OCI-M2 (cell line): ENCODE results near the gene CASKIN2.
"Not testable (repeated sequence)": the region's sequence is repeated elsewhere in the genome, so short reads cannot be mapped to it uniquely, and the experiment has no call there.

ENCODE experiments used
- DNase-seq: peaks from one replicate; lab custom pipeline; 2025; ENCODE audit not compliant: unreplicated experiment; lab: John Stamatoyannopoulos, UW

The CASKIN2 gene

DNA sequence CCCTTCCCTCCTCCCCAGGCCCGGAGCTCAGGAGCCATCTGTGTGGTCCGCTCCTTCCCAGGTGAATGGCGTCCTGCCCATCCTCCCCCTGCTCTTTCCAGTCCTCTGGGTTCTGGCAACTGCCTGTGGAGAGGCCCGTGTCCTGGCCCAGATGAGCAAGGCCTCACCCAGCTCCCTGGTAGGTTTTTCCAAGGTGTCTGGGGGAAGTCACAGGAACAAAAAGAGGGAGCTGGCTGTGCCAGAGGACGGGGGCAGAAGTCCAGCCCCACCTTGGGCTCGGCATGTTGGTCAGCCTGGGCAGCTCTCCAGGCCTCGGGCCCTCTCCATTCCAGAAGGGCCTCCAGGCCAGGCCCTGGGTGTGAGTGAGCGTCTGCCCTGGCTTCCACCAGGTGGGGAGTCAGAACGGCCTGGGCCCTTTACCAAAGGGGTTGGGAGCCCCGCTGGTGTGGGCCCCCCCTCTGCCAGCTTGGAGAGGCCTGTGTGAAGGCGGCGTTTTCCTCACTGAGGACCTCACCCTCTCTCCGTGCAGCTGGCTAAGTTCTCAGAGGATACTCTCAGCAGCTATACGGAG is 25.1 kb downstream of the CASKIN2 start:
- DNase-seq: no peak

DNA sequence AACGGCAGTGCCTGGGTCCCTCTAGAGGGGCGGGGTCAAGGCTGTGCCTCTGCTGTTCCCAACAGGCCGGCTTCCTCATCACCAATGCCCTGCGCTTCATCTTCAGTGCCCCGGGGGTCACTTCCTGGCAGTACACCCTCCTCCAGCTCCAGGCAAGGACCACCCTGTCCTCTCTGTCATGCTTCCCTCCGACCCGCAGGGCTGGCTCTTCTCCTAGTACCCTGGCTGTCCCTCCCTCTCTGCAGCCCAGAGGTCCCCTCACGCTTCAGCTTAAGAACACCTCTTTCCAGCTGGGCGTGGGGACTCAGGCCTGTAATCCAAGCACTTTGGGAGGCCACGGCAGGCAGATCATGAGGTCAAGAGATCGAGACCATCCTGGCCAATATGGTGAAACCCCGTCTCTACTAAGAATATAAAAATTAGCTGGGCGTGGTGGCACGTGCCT is 25.8 kb downstream of the CASKIN2 start:
- DNase-seq: no peak

DNA sequence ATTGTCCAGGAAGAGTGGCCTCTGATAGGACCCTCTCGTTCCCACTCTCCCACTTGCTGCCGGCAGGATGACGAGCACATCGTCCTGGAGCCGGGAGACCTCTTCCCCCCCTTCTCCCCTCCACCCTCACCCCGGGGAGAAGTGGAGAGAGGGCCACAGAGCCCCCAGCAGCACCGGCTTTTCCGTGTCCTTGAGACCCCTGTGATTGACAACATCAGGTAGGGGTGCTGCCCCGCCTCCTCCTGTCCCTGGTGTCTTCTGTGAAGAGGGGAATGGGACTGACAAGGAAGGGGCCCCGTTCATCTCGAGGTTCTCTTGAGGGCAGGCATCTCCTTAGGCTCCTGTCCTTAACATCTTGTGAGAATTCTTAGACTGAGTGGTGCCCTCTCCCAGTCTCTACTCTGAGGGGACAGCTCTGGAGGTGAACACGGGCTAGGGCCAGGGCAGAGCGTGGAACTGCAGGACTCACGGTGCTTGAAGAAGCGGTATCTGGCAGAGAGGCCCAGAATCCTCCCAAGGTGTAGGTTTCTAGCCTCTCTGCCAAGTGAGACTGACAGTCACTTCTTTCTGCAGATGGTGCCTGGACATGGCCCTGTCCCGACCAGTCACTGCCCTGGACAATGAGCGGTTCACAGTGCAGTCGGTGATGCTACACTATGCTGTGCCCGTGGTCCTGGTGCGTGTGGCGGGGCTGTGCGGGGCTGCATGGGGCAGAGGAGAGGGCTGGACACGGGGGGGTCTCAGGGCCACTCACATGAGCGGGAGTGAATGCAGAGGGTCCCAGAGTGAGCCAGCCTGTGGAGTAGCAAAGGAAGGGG is 26.4 kb downstream of the CASKIN2 start:
- DNase-seq: no peak

DNA sequence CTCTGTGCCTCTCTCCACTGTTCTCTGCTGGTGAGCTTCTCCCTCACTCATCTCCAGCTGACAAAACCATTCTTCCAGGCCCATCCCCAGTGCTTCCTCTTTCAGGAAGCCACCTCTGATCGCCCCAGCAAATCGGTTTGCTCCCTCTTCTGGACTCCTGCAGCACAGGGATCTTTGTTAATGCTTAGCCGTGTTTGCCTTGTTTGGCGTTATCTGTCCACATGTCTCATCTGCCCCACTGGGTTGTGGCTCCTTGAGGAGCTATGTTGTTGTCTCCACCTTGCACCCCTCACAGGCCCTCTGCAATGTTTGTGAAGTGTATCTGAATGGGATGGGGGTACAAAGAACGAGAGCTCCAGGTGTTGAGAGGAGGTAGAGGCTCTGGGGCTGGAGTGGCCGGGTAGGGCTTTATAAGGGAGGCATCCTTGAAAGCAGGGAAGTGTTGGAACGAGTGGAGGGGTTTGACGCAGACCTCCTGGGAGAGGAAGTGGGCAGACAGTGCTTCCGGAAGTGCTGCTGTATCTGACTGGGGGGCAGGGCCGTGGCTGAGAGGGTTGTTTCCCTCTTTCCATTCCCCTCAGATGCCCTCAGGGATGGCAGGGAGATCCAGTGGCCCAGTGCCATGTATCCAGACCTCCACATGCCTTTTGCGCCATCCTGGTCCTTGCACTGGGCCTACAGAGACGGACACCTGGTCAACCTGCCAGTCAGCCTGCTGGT is 27.8 kb downstream of the CASKIN2 start:
- no peak for DNase-seq

DNA sequence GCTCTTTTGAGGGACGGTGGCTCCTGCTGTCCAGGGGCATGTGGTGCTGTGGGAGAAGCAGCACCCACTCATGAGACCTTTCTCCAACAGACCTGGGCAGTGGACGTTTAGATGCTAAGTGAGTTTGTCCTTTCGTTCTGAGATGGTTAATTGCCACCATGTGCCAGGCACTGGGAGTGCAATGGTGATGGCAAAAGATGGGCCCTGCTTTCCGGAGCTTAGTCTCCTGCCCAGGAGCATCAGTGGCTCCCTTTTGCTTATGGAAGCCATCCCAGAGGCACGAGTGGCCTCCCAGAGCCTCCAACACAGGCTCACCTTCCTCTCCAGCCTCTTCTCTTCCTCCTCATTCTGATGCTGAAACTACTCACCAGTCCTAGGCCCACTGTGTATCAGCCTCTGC is 28.4 kb downstream of the CASKIN2 start:
- DNase-seq: no peak

DNA sequence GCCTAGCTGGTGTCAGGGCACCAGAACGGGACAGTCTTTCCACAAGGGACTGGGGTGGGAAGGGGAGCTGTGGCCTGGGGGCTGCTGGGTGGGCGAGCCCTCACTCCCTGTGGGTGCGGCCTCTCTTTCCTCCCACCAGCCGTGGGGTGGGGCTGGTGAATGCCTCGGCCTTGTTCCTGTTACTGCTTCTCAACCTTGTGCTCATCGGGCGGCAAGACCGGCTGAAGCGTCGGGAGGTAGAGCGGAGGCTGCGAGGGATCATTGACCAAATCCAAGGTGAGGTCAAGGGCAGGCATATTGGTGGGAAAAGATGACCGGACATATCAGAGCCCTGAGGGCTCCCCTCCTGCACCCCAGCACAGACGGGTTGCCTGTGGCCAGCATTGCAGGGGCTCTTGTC is 29.2 kb downstream of the CASKIN2 start:
- DNase-seq: no peak

DNA sequence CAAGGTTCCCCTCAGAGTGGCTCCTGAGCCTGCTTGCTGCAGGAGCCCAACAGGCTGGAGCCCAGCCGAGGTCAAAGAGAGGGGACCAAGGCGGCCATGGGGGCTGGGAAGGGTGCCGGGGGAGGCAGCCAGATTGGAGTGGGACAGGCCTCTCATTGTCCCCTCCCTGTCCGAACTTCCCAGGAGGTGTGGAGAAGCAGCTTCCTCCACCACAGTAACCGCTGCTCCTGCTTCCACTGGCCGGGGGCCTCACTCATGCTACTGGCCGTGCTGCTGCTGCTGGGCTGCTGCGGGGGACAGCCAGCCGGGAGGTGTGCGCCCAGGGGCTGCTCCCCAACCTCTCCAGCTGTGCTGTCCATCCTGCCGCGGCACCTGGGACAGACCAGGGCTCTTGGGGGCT is 29.6 kb downstream of the CASKIN2 start:
- no peak for DNase-seq

DNA sequence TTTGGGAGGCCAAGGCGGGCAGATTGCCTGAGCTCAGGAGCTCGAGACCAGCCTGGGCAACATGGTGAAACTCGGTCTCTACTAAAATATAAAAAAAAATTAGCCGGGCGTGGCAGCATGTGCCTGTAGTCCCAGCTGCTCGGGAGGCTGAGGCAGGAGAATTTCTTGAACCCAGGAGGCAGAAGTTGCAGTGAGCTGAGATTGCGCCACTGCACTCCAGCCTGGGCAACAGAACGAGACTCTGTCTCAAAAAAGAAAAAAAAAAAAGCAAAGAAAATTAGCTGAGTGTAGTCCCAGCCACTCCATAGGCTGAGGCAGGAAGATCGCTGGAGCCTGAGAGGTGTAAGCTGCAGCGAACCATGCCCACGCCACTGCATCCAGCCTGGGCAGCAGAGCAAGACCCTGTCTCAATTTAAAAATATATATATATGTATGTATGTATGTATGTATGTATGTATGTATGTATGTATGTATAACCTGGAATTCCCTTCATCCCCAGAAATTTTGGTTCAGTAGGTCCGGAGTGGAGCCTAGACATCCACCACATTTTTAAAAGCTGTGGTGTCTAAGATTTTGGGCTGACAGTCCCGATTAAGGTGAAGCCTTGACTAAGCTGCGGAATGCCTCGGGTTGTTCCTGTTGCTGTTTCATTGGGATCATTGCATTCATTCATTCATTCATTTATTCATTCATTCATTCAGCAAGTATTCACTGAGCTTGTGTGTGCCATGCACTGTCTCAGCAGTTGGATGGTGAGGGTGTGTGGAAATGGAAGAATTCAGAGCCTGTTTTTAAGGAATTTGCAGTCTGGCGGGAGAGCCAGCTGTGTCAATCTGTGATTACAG is 33.0 kb downstream of the CASKIN2 start:
- no peak for DNase-seq

DNA sequence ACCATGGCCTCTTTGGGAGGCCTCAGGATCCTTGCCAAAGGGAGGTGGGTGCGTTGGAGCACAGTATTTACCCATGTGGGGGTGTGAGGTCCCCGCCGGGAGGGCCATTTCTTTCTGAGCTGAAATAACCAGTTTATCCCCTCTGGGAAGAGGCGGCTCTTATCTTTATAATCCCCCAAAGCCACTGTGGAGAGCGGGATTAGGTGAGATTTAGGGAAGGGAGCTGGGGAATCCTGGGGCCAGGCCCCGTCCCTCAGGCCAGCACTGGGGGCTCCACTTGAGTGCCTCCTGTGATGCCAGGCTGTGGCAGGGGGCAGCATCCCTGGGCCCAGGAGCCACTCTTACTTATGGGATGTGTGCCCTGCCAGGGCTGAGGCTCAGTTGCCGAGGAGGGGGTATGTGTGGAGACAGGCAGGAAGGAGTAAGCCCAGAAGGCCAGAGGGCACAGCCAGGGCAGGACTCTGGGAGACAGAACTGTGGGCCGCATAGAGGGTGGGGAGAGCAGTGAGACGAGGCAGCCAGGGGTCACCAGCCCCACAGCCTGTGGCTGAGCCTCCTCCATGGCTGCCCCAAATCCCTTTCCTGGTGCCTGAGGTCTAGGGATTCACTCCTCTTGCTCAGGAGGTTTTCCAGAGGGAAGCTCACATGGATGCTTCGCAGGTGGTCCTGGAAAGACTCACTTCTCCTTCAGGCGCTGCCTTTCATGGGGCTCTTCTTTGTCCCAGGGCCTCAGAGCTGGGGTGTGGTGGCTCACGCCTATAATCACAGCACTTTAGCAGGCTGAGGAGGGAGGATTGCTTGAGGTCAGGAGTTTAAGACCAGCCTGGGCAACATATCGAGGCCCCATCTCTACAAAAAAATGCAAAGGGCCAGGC is 33.9 kb downstream of the CASKIN2 start:
- no peak for DNase-seq

DNA sequence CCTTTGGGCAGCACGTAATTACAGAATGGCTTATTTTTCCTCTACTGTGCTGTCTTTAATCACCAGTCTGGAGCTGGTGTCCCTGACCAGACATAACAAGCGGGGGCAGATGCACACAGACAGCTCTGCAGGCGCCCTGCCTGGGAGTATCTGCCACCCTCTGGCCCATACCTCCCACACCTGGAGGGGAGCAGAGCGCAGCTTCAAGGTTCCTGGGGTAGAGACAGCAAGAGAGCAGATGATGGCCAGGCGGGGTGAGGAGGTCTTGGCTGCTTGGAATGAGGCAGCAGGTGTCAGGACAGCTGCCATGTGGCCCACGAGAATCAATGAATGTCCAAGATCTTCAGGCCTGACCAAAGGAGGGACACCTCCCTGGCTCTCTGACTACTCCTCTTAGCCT is 35.1 kb downstream of the CASKIN2 start:
- no peak for DNase-seq

DNA sequence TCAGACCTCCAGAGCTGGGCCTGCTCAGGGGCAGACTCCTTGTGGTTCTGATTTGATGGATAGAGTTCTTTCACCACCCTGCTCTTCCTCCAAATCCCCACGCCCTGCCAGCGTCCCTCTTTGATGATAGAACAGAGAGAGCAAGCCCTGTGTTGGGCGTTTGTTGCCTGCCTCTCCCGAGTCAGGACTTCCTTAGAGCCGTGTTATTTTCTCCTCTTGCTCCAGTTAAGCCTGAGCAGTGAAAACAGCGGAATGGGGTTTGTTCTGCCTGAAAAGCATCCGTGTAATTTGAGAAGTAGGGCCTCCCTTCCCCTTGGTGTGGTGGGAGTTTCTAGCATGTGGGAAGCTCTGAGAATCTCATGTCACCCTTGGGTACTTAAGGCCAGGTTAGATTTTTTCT is 36.8 kb downstream of the CASKIN2 start:
- DNase-seq: no peak

DNA sequence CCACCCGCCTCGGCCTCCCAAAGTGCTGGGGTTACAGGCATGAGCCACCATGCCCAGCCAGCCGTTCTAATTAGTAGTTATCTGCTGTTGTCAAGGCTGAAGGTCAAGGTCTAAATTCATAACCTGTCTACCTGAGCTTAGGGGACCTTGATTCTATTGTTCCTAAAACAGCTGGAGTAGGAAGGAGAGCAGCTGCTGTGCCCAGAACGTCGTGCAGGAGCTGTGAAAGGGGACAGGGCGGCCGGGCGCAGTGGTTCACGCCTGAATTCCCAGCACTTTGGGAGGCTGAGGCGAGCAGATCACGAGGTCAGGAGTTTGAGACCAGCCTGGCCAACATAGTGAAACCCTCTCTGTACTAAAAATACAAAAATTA is 37.9 kb downstream of the CASKIN2 start:
- not testable (repeated sequence) for DNase-seq

DNA sequence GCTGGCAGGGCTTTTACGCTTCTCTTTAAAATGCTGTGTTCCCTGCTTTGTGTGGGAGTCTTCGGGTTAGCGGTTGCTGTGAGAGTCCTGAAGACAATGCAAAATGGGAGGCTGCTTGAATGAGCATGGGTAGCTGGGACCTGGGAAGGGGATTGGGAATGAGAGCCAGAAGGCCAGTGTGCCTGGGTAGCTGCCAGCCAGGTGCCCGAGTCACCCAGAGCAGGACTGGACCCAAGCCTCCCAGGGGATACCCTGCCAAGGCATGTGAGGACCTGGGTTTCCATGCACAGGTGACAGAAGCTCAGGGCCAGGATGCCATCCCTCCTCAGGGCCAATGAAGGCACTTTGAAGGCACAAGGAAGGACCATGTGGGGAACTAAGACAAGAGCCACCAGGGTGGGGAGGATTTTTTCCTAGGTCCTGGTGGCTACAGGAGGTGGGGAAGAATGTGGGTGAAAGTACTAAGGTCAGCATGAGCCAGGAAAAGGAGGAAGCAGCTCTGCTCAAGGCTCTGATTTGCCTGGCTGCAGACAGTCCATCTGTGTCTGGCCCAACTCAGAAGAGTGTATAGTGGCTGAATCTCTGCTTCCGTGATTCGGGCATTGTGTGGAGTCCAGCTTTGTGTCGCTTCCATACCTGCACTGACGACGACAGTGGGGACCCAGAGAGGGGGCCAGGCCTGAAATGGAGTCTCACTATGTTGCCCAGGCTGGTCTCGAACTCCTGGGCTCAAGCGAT is 38.4 kb downstream of the CASKIN2 start:
- no peak for DNase-seq

DNA sequence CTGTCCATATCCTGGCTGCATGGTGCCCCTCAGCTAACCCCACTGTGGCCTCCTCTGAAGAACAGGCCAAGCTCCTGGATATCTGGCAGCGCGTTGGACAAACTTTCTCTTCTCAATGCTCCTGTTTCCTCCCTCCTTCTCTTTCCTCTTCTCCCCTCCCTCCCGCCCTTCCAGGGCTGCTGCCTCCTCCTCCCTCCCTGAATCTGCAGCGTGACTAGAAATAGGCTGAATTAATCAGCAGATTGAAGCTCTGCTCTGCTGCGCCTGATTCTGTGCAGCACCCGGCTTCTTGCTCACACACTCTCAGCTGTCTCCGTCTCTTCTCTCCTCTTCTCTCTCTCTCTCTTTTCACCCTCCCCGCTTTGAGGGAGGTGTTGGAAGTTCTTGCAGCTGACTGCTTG is 39.1 kb downstream of the CASKIN2 start:
- no peak for DNase-seq

DNA sequence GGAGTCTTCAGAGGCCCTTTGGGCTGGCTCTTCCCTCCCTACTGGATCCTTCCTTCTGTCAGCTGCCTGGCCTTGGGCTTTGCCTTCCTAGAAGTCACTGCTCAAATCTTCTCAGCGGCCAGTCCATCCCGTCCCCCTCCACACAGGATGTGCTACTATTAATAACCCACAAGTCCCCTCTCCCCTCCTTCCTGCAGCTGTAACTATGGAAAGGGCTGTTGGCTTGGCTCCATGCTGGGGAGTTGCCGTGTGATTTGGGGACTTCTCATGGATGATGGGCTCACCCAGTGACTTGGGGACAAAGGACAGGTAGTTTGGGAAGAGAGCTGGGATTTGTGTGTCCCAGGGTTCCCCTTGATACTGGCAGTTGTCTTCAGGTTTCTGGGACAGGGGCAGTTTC is 39.5 kb downstream of the CASKIN2 start:
- no peak for DNase-seq

DNA sequence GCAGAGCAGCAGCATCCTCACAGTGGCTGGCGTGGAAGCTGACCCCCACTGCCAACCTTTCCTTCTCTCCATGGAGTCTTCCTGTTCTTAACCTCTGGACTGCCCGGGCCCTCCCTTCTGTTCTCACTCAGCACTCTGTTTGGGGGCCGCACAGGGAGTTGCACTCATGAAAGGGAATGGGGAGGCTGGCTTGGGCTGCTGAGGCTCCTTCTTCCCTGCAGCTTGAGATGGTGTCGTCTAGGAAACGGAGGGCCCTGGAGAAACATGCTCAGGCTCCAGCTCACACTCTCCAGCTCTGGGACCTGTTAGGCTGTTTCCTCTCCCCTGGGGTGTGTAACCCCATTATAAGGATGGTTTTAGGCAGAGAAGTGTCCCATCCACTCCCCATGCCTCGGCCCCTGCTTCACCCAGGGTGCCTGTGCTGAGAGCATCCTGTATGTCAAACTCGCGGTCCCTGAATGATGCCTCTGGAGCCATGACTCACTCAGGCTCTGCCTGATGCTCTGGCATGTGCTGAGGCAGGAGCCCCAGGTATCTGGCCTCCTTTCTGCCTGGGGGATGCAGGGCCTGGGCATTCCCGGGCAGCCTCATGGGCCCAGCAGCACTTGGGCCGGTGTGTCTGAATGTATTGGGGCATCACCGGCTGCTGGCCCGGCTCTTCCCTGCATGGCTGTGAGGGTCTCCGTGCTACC is 40.0 kb downstream of the CASKIN2 start:
- DNase-seq: no peak

DNA sequence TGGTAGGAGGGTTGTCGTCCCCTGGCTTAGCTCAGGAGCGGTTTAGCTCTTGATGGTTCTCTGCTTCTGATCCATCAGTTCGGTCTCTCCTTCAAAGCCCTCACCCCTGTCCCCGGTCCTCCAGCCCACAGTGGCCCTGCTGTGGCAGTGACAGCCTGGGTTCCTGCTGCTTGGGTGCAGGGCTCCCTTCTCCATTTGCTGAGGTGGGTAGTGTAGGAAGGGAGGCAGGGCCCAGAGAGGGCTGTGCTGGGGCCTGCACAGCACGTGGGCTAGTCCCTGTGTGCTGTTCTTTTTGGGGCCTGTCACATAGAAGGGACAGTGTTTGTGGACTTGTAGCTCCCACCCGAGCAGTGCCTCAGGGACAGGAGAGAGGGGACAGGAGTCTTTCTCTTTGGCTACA is 40.6 kb downstream of the CASKIN2 start:
- DNase-seq: no peak

DNA sequence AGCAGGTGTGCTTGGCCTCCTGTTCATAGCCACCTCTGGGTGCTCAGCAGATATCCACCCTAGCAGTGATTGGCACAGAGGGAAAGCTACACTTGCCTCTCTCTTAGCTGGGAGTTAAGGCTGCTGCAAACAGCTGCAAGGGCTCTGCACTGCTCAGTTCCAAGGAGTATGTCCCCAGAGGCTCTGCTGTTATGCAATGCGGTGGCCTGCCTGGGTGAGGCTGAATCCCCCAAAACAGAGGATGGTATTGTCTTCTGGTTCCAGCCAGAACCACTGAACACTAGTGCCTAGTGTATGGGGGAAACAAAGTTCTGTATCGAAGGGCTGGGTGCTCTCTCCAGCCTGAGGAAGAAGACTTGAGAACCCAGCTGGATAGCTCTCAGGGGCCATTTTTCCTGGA is 42.1 kb downstream of the CASKIN2 start:
- DNase-seq: no peak

DNA sequence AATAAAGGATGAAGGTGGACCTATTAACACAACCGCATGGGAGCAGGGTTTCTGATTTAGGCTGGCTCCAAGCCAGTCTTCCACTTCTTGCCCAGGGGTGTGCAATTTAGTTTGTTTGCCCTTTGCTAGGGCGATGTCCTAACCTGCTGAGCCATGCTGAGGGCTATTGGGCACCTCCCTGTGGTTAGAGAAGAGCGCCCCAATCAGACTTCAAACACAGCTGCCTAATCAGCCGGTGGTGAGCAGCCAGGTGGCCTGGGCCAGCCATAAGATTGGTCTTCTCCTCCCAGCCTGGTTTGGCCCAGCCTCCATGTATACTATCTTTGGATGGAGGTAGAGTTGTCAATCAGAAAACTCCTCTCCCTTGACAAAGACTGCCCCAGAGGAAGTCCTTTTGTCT is 43.2 kb downstream of the CASKIN2 start:
- DNase-seq: no peak
